GM12892 (cell line): ENCODE data around the gene MN1.

Experiments
- POLR2A ChIP-seq: IDR thresholded peaks from 2 replicates; pipeline ENCODE4 v1.6.1; 2011; ENCODE audit warnings: low read depth, low read length, control low read depth
- POLR2AphosphoS5 ChIP-seq: IDR thresholded peaks from 2 replicates; pipeline ENCODE4 v1.6.1; 2011; ENCODE audit warnings: low read depth, low read length, control low read depth
- TAF1 ChIP-seq: IDR thresholded peaks from 2 replicates; pipeline ENCODE4 v1.6.1; 2011; ENCODE audit warnings: low read depth, mild to moderate bottlenecking, control low read depth, low read length, borderline replicate concordance

DNA sequence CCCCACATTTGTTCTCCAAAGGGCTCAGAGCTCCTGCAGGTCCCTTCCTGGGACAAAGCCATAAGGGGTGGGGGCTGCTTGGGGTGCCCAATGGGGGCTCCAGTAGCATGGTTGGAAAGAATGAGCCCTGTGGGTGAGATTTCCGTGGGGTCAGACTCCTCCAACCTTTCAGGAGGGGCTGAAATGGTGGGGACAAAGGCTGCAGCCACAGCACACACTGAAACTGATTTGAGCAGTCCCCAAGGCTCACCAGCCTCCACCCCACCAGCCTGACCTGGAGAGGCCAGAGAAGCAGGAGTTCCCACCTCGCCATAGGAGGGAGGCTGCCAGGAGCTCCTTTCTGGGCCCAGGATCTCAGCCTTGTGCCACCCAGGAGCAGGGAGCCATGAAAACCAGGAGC is 69.2 kb downstream of the MN1 start:
- TF ChIP-seq POLR2AphosphoS5 (no peak), POLR2A (no peak), TAF1 (no peak)
